PC-9 (cell line): ENCODE measurements around the gene BMPR1B. TPM values are rescaled to one million over a fixed set of nuclear protein-coding genes. Genes with fewer than 3 reads are reported as not detected.

Experiments
- BruUV-seq: library from RNA; stranded (reverse); fragments of 400-500 nt; replicated peaks from 2 replicates; lab custom pipeline; 2021; lab: Mats Ljungman, UMichigan
- CTCF ChIA-PET: fragments of 300-600 bp; sonication (Branson Sonifier 250); formaldehyde crosslinking; loops from one replicate; lab custom pipeline; 2022; ENCODE audit warnings: antibody characterized with exemption; lab: Charles Lee
- POLR2A ChIA-PET: fragments of 300-600 bp; sonication (Branson Sonifier 250); formaldehyde crosslinking; loops from one replicate; lab custom pipeline; 2022; ENCODE audit warnings: antibody characterized with exemption; ENCODE audit not compliant: unreplicated experiment; lab: Charles Lee
- DNase-seq, 2 experiments: peaks; one replicate each; pipeline versions ENCODE4 v3.0.0 to v3.0.0-alpha.2; 2015 to 2022; ENCODE audit warnings: mixed read lengths in 1 of 2
- H2AFZ ChIP-seq: fragments of 200-600 bp; sonication (generic); 2 replicates; pipeline ENCODE4 v1.8.1; 2017; ENCODE audit warnings: antibody characterized with exemption
- H3F3A ChIP-seq: fragments of 200-600 bp; sonication (generic); 2 replicates; pipeline ENCODE4 v1.8.1; 2017; ENCODE audit warnings: antibody characterized with exemption, mild to moderate bottlenecking, low read depth; ENCODE audit not compliant: insufficient read depth
- H3K27ac ChIP-seq: fragments of 200-600 bp; sonication (generic); 2 replicates; pipeline ENCODE4 v1.6.1; 2016; ENCODE audit warnings: mixed run types
- H3K27me3 ChIP-seq: fragments of 200-600 bp; sonication (generic); 2 replicates; pipeline ENCODE4 v1.6.1; 2016; ENCODE audit warnings: low read depth, mixed run types; ENCODE audit not compliant: insufficient read depth
- H3K36me3 ChIP-seq: fragments of 200-600 bp; sonication (generic); 2 replicates; pipeline ENCODE4 v1.6.1; 2016; ENCODE audit warnings: low read depth, mixed run types
- H3K4me1 ChIP-seq: fragments of 200-600 bp; sonication (generic); replicated peaks from 2 replicates; pipeline ENCODE4 v1.6.1; 2016; ENCODE audit warnings: mixed run types; ENCODE audit not compliant: insufficient read depth
- H3K4me2 ChIP-seq: fragments of 200-600 bp; sonication (generic); 2 replicates; pipeline ENCODE4 v1.6.1; 2017; ENCODE audit warnings: mixed run types
- H3K4me3 ChIP-seq: fragments of 200-600 bp; sonication (generic); 2 replicates; pipeline ENCODE4 v1.6.1; 2016; ENCODE audit warnings: mixed run types
- H3K79me2 ChIP-seq: fragments of 200-600 bp; sonication (generic); 2 replicates; pipeline ENCODE4 v1.6.1; 2017; ENCODE audit warnings: low read depth, mixed run types
- H3K9me2 ChIP-seq: fragments of 200-600 bp; sonication (generic); 2 replicates; pipeline ENCODE4 v1.8.1; 2017; ENCODE audit warnings: mild to moderate bottlenecking; ENCODE audit not compliant: insufficient read depth
- H3K9me3 ChIP-seq: fragments of 200-600 bp; sonication (generic); 2 replicates; pipeline ENCODE4 v1.8.1; 2016; ENCODE audit warnings: low read depth; ENCODE audit not compliant: insufficient read depth
- H4K20me1 ChIP-seq: fragments of 200-600 bp; sonication (generic); 2 replicates; pipeline ENCODE4 v1.8.1; 2017; ENCODE audit not compliant: insufficient read depth
- CTCF ChIP-seq: fragments of 200-600 bp; sonication (generic); conservative IDR thresholded peaks from 2 replicates; pipeline ENCODE4 v1.6.1; 2017; ENCODE audit warnings: mixed run types, antibody characterized with exemption, mild to moderate bottlenecking, moderate library complexity
- EZH2 ChIP-seq: fragments of 200-600 bp; sonication (generic); IDR thresholded peaks from 2 replicates; pipeline ENCODE4 v1.8.0; 2017; ENCODE audit warnings: antibody characterized with exemption, low read depth
- intact Hi-C: fragments of 100-400 bp; cut with micrococcal nuclease; formaldehyde crosslinking; loops from one replicate; pipeline ENCODE4 v1.10.0; 2022; ENCODE audit not compliant: unreplicated experiment
- total RNA-seq: library from RNA; stranded (reverse); gene quantifications from 2 replicates; pipeline ENCODE4 v1.2.3, GENCODE V29; 2021

BMPR1B gene
- total RNA-seq, 1 experiment from 2014 or later = 1.1 TPM

GRCh38 chr4:94889946-94890345 is 132.2 kb downstream of the BMPR1B start:
- POLR2A ChIA-PET = no interaction called here
- no peak for DNase-seq

GRCh38 chr4:94890579-94890978 is 132.8 kb downstream of the BMPR1B start:
- Histone ChIP-seq H3K4me1 (no peaks in the 10 kb centered on the region), H3K4me2 (no peak overlapping the region), H3K9me3 (no peaks in the 10 kb centered on the region), H3K4me3 (no peak overlapping the region), H3F3A (no peaks in the 10 kb centered on the region), H3K27me3 (no peaks in the 10 kb centered on the region), H4K20me1 (no peaks in the 10 kb centered on the region), H3K79me2 (no peaks in the 10 kb centered on the region), H3K27ac (no peak overlapping the region), H3K36me3 (no peaks in the 10 kb centered on the region), H2AFZ (no peak overlapping the region), H3K9me2 (no peaks in the 10 kb centered on the region)
- DNase-seq = no peak
- no TSS peak for BruUV-seq
- POLR2A ChIA-PET = no interaction called here
- CTCF ChIA-PET = no interaction called here
- intact Hi-C loops = no loop called here
- TF ChIP-seq CTCF (no peak), EZH2 (no peak)

More at GRCh38 chr4:94889946-94890345, 132.2 kb downstream of the BMPR1B start:
- Histone ChIP-seq H3K4me1 (no peaks in the 10 kb centered on the region), H3K36me3 (no peaks in the 10 kb centered on the region), H4K20me1 (no peaks in the 10 kb centered on the region), H3K27ac (no peak overlapping the region), H3F3A (no peaks in the 10 kb centered on the region), H3K9me3 (no peaks in the 10 kb centered on the region), H3K9me2 (no peaks in the 10 kb centered on the region), H3K79me2 (no peaks in the 10 kb centered on the region), H2AFZ (no peak overlapping the region), H3K4me2 (no peak overlapping the region), H3K27me3 (no peaks in the 10 kb centered on the region), H3K4me3 (no peak overlapping the region)
- CTCF ChIA-PET = no interaction called here
- intact Hi-C loops = no loop called here
- no TSS peak for BruUV-seq
- no peak for TF ChIP-seq EZH2
- TF ChIP-seq CTCF = no peak

DNA sequence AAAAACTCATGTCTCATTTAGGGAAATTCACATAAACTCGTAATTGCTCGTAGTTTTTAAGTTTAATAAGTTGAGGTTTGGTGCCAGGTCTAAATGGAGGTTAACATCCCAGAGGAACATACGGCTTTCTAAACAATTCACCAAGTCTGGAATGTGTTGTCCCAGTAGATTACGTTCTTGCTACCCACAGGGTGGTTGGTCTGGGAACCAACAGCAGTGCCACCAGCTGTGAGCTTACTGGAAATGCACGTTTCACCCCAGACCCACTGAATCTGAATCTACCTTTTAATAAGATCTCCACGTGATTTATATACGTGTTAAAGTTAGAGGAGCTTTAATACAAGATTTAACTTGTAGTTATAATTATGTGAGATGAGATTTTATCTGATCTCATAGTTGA is 134.3 kb downstream of the BMPR1B start:
- H3K79me2 ChIP-seq = no peaks in the 10 kb centered on the region
- TF ChIP-seq EZH2 (no peak), CTCF (no peak)
- no peaks in the 10 kb centered on the region for H3K4me1 ChIP-seq
- H3K4me3 ChIP-seq = no peak overlapping the region
- no peaks in the 10 kb centered on the region for H3K9me2 ChIP-seq
- ChIA-PET POLR2A (no interaction called here), CTCF (no interaction called here)
- H3K9me3 ChIP-seq = no peaks in the 10 kb centered on the region
- intact Hi-C loops = no loop called here
- DNase-seq = no peak
- no peaks in the 10 kb centered on the region for H3K27me3 ChIP-seq
- no peaks in the 10 kb centered on the region for H4K20me1 ChIP-seq
- H3K27ac ChIP-seq = no peak overlapping the region
- H3K4me2 ChIP-seq = no peak overlapping the region
- no TSS peak for BruUV-seq
- H2AFZ ChIP-seq = no peak overlapping the region
- H3F3A ChIP-seq = no peaks in the 10 kb centered on the region
- H3K36me3 ChIP-seq = no peaks in the 10 kb centered on the region
